DMS79 (cell line): ENCODE measurements around the gene CSNK1G1.
A peak's percentile ranks its signal among the peaks of the same experiment; 100 is the strongest.
"Not testable (repeated sequence)": the region's sequence is repeated elsewhere in the genome, so short reads cannot be mapped to it uniquely, and the experiment has no call there.

Experiments
- DNase-seq: peaks from one replicate; lab custom pipeline; 2025; lab: John Stamatoyannopoulos, UW

CSNK1G1 gene

GRCh38 chr15:64237677-64238076 is 118.3 kb downstream of the CSNK1G1 start:
- DNase-seq: no peak

DNA sequence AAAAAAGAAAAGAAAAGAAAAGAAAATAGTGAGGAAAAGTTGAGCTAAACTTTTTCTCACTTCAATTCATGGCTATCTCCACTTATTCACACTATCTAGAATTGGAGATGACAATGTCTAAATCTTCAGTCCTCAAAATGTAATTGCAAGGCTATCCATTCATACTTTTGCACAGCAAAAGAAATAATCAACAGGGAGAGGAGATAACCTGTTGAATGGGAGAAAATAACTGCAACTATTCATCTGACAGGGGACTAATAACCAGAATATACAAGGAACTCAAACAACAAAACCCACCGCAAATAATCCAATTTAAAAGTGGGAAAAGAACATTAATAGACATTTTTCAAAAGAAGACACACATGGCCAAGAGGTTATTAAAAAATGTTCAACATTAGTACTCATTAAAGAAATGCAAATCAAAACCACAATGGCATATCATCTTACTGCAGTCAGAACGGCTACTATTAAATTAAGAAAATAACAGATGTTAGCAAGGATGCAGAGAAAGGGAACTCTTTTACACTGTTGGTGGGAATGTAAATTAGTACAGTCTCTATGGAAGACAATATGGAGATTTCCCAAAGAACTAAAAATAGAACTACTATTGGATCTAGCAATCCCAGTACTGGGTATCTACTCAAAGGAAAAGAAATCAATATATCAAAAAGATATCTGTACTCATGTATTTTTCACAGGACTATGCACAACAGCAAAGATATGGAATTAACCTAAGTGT is 119.6 kb downstream of the CSNK1G1 start:
- DNase-seq: no peak

DNA sequence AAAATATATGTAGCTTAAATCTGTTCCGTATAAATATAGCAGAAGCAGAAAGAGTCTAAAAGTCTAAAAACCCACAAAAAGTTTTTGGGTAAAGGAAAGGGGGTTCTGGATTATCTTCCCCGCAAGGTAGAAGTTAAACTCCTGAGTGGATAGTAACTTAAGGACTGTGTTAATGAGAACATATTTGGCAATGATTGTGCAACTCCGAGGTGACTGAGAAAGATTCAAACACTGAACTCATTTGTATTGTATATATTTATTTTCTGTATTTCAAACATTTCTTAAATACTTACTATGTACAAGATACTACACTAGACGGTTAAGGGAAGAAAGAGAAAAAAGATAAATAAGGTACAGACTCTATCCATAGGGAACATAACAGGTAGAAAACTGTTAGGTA is 120.4 kb downstream of the CSNK1G1 start:
- no peak for DNase-seq

GRCh38 chr15:64233299-64233698 is 122.7 kb downstream of the CSNK1G1 start:
- no peak for DNase-seq

GRCh38 chr15:64232400-64232799 is 123.6 kb downstream of the CSNK1G1 start:
- DNase-seq: no peak

DNA sequence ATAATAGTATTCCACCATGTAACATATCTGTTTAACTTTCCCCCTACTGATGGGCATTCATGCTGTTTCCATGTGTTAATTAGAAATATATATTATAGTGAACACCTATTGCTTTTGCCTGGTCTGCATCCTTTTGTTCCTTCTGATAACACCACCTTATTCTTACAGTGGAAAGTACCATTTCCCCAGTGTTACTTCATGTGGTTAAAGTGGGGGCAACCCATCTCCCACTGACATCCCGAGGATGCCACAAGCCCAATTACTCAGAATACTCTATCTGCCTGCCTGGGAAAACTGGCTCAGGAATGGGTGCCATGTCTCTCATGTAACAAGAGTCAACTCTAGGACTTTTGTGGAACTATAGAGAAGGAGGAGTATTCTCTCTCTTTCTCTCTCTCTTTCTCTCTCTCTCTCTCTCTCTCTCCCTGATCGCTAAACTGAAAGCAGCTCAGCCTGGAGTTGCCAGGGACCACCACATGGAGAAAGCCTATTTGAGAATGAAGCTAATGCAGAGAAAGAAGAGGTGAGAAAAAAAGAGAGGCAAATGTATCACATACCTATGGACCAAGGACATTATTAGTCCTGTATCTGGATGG is 126.7 kb downstream of the CSNK1G1 start:
- DNase-seq: no peak

GRCh38 chr15:64225804-64226203 is 130.2 kb downstream of the CSNK1G1 start:
- no peak for DNase-seq

GRCh38 chr15:64224511-64224910 is 131.5 kb downstream of the CSNK1G1 start:
- DNase-seq: no peak

DNA sequence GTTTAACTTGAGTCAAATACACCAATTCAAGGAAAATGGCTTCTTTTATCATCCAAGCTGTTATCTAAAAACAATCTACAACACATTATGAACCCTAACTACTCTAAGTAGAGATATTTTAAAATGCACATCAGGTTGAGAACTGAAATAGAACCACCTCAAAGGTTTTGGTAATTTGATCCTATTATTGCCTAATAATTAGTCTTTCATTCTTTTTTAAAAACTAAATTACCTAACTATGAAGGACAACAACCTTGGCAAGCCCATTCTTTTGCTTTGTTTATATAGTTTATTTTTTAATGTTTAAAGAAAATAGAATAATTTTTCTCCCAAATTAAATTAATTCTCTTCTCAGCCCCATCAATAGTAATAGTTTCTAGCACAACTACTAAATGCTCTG is 132.1 kb downstream of the CSNK1G1 start:
- DNase-seq: no peak

DNA sequence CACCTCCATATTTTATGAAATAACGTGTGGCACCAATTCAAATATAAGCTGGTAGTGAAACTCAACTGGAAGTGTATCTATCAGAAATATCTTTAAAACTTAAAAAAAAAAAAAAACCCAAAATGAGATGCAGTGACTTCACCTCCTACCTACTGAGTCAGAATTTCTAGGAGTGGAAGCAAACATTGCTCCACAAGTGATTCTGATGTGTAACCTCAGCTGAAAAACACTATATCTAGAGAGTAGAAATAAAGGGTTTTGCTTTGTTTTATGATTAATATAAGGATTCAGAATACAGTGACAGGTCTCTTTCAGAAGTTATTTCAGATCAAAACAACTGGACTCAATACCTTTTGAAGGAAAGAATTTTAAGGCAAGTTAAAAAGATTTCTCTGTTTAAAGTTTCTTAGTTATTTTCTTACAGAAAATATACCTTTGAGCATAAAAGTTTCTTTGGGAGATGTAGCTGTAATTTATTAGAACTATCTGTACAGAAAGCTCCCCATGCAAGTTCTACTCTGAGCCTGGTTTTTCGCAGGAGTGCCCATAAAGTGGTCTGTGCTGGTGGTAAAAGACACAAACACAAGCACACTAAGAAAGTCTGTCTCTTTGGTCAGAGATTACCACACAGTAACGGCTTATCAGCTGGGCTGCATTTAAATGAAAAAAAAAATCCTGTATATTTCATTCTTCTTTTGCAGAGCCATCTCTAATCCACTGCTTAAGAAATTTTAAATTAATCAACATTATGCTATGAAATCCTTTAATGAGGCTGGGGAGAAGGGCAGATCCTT is 133.2 kb downstream of the CSNK1G1 start:
- no peak for DNase-seq

DNA sequence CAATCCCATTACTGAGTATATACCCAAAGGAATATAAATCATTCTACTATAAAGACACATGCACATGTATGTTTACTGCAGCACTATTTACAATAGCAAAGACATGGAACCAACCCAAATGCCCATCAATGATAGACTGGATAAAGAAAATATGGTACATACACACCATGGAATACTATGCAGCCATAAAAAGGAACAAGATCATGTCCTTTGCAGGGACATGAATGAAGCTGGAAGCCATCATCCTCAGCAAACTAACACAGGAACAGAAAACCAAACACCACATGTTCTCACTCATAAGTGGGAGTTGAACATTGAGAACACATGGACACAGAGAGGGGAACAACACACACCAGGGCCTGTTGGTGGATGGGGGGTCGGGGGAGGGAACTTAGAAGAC is 134.1 kb downstream of the CSNK1G1 start:
- not testable (repeated sequence) for DNase-seq

GRCh38 chr15:64217429-64217750 is 138.6 kb downstream of the CSNK1G1 start:
- not testable (repeated sequence) for DNase-seq

DNA sequence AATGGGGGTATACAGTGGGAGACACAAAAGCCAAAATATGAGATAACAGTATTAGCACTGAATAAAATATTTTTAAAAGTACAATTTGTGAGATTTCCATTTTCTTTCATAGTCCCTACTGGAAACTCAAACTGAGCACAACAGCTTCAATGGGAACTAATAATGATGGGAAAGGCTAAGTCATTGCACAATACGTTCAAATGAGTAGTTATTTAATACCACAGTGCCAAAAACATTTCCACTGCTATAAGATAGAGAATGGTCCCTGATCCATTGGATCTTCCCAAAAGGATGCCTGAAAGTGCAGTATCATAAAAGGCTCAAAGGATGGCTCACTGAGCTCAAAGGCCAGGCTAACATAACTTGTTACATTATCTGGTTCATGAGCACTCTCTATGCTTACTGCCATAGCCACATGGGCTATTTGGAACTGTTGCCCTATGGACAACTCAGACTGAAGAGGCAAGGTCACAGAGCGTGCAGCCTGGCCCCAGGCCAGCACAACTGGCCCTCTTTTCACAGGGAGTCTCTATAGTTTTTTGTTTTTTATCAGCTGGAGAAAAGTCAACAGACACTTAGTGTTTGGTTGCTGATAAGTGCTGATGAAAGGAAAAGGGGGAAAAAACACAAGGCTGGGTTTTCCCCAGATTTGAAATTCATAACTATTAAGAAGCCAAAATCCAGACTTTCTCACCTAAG is 139.1 kb downstream of the CSNK1G1 start:
- peak; percentile 5 for DNase-seq

GRCh38 chr15:64216196-64216595 is 139.8 kb downstream of the CSNK1G1 start:
- DNase-seq: no peak

- no peak for DNase-seq
These were observed 142.3 kb downstream of the CSNK1G1 start for GRCh38 chr15:64213646-64214045.

- no peak for DNase-seq
These were observed 144.3 kb downstream of the CSNK1G1 start for GRCh38 chr15:64211696-64212095.

GRCh38 chr15:64210371-64210770 is 145.6 kb downstream of the CSNK1G1 start:
- no peak for DNase-seq

- DNase-seq: no peak
These were observed 146.2 kb downstream of the CSNK1G1 start for GRCh38 chr15:64209680-64210334.

- no peak for DNase-seq
These were observed 150.8 kb downstream of the CSNK1G1 start for GRCh38 chr15:64205202-64205601.

DNA sequence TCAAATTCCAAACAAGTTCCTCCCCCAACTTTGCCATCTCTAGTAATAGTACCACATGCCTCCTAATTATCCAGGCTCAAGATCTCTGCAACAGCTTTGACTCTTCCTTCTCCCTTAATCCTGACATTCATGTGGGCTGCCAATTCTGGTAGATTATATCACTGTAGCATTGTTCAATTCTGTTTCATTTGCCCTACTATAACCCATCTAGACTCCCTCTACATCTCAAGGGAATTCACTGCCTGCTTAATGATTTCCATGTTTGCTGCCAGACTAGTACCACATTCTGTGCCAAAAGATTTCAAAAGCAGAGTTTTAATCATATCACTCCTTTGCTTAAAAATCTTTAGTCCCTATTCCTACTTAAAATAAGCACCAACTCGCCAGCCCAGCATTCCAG is 158.5 kb downstream of the CSNK1G1 start:
- no peak for DNase-seq

GRCh38 chr15:64193971-64194370 is 162.0 kb downstream of the CSNK1G1 start:
- DNase-seq: no peak
